HCT116 (cell line): ENCODE measurements around the gene CAPN3. TPM values are rescaled to one million over a fixed set of nuclear protein-coding genes. Genes with fewer than 3 reads are reported as not detected.

Source experiments
- ATAC-seq: fragments of 200-7000 bp; cut with Tn5 transposase; 2 replicates; pipeline ENCODE4 v1.9.1; 2020; ENCODE audit warnings: mild to moderate bottlenecking, moderate library complexity
- BruUV-seq: library from RNA; stranded (reverse); fragments of 400-500 nt; replicated peaks from 2 replicates; lab custom pipeline; 2021; lab: Mats Ljungman, UMichigan
- CTCF ChIA-PET: fragments of 300-600 bp; sonication (Branson Sonifier 250); formaldehyde crosslinking; loops from one replicate; lab custom pipeline; 2021; ENCODE audit warnings: antibody characterized with exemption; lab: Charles Lee
- POLR2A ChIA-PET: fragments of 300-600, 350-600 bp; sonication (Branson Sonifier 250); formaldehyde crosslinking; loops from one replicate; lab custom pipeline; 2021; ENCODE audit warnings: antibody characterized with exemption; lab: Charles Lee
- RAD21 ChIA-PET, 2 experiments: fragments of 300-600 bp; sonication (Branson Sonifier 250); formaldehyde crosslinking; loops; one replicate each; lab custom pipeline; 2023; ENCODE audit warnings: low total read pairs in 2 of 2; ENCODE audit not compliant: uncharacterized antibody in 2 of 2, unreplicated experiment in 2 of 2, low non-redundant PET in 1 of 2; lab: Charles Lee
- DNase-seq: peaks from one replicate; pipeline ENCODE4 v3.0.0-alpha.2; 2010; ENCODE audit warnings: low read depth, low spot score
- H2AFZ ChIP-seq: fragments of 200-600 bp; shearing (Covaris generic), sonication (generic); 2 replicates; pipeline ENCODE4 v1.6.1; 2017; ENCODE audit warnings: low read depth, mixed run types, mixed read lengths, antibody characterized with exemption, low read length; ENCODE audit not compliant: poor library complexity, severe bottlenecking
- H3K27ac ChIP-seq: 2 replicates; pipeline ENCODE4 v1.5.1; 2012; ENCODE audit warnings: low read depth, low read length
- H3K27me3 ChIP-seq: fragments of 200-600 bp; sonication (generic); 2 replicates; pipeline ENCODE4 v1.6.1; 2016; ENCODE audit warnings: mixed run types, low read length, mixed read lengths; ENCODE audit not compliant: insufficient read depth
- H3K36me3 ChIP-seq, 2 experiments: fragments of 200-500 bp in 1 of 2; fragments of 200-600 bp in 1 of 2; sonication (Bioruptor generic) in 1 of 2; sonication (generic) in 1 of 2; 2 replicates each; pipeline versions ENCODE4 v1.5.1 to v1.6.1; 2014 to 2016; ENCODE audit warnings: low read length in 2 of 2, inconsistent platforms in 1 of 2, mixed read lengths in 1 of 2, mixed run types in 1 of 2; ENCODE audit not compliant: insufficient read depth in 2 of 2, control insufficient read depth in 1 of 2
- H3K4me1 ChIP-seq, 2 experiments: fragments of 200-600 bp in 1 of 2; sonication (generic) in 1 of 2; 2 replicates each; pipeline versions ENCODE4 v1.5.1 to v1.6.1; 2012 to 2017; ENCODE audit warnings: low read length in 2 of 2, inconsistent platforms in 1 of 2, mild to moderate bottlenecking in 1 of 2, mixed read lengths in 1 of 2, mixed run types in 1 of 2, moderate library complexity in 1 of 2; ENCODE audit not compliant: insufficient read depth in 2 of 2, control insufficient read depth in 1 of 2
- H3K4me2 ChIP-seq: fragments of 200-600 bp; sonication (generic); 2 replicates; pipeline ENCODE4 v1.6.1; 2017; ENCODE audit warnings: mixed run types, low read length, mixed read lengths
- H3K4me3 ChIP-seq, 2 experiments: fragments of 200-600 bp in 1 of 2; sonication (generic) in 1 of 2; replicated peaks in 1 of 2; 2 replicates each; pipeline ENCODE4 v1.5.1; 2011 to 2016; ENCODE audit warnings: low read length in 2 of 2, control low read depth in 1 of 2, low read depth in 1 of 2, mild to moderate bottlenecking in 1 of 2, mixed read lengths in 1 of 2, mixed run types in 1 of 2
- H3K79me2 ChIP-seq: fragments of 200-600 bp; sonication (generic); 2 replicates; pipeline ENCODE4 v1.6.1; 2017; ENCODE audit warnings: mild to moderate bottlenecking, mixed run types, low read length, moderate library complexity, mixed read lengths; ENCODE audit not compliant: insufficient read depth
- H3K9ac ChIP-seq: fragments of 200-600 bp; sonication (generic); 2 replicates; pipeline ENCODE4 v1.6.1; 2016; ENCODE audit warnings: low read length, mixed read lengths
- H3K9me2 ChIP-seq: fragments of 200-600 bp; sonication (generic), shearing (Covaris generic); 2 replicates; pipeline ENCODE4 v1.6.1; 2017; ENCODE audit warnings: mixed run types, mild to moderate bottlenecking, moderate library complexity; ENCODE audit not compliant: insufficient read depth
- H3K9me3 ChIP-seq, 2 experiments: fragments of 200-500 bp in 1 of 2; fragments of 200-600 bp in 1 of 2; sonication (Bioruptor generic) in 1 of 2; sonication (generic) in 1 of 2; 2 replicates each; pipeline ENCODE4 v1.6.1; 2014 to 2017; ENCODE audit warnings: low read length in 2 of 2, mixed read lengths in 2 of 2, inconsistent platforms in 1 of 2, low read depth in 1 of 2, mild to moderate bottlenecking in 1 of 2, mixed run types in 1 of 2, moderate library complexity in 1 of 2; ENCODE audit not compliant: control insufficient read depth in 1 of 2, insufficient read depth in 1 of 2
- H4K20me1 ChIP-seq: fragments of 200-600 bp; sonication (generic), shearing (Covaris generic); 2 replicates; pipeline ENCODE4 v1.6.1; 2017; ENCODE audit warnings: mixed run types, mild to moderate bottlenecking, moderate library complexity; ENCODE audit not compliant: insufficient read depth
- ELF1 ChIP-seq: IDR thresholded peaks from 2 replicates; pipeline ENCODE4 v1.6.1; 2012; ENCODE audit warnings: low read depth, borderline replicate concordance
- EZH2 ChIP-seq: fragments of 200-600 bp; sonication (generic); IDR thresholded peaks from 2 replicates; pipeline ENCODE4 v1.6.1; 2017; ENCODE audit warnings: antibody characterized with exemption, mixed run types
- RAD21 ChIP-seq: IDR thresholded peaks from 2 replicates; pipeline ENCODE4 v1.6.1; 2012; ENCODE audit warnings: low read depth, mild to moderate bottlenecking
- SP1 ChIP-seq: IDR thresholded peaks from 2 replicates; pipeline ENCODE4 v1.6.1; 2012; ENCODE audit warnings: low read depth
- SRF ChIP-seq: IDR thresholded peaks from 2 replicates; pipeline ENCODE4 v1.6.1; 2012; ENCODE audit warnings: low read depth
- intact Hi-C: fragments of 100-400 bp; cut with micrococcal nuclease; formaldehyde crosslinking; loops from 2 replicates; pipeline ENCODE4 v1.10.0; 2022
- total RNA-seq: library from RNA; stranded (reverse); gene quantifications from one replicate; pipeline ENCODE4 v1.2.1, GENCODE V29; 2021; ENCODE audit not compliant: unreplicated experiment
- TF ChIP-seq, protein P1 (sequence below): IDR thresholded peaks from 2 replicates; pipeline ENCODE4 v1.6.1; 2012; ENCODE audit warnings: low read depth
- TF ChIP-seq, protein P2 (sequence below): IDR thresholded peaks from 2 replicates; pipeline ENCODE4 v1.6.1; 2011; ENCODE audit warnings: mild to moderate bottlenecking, low read length, moderate library complexity; ENCODE audit not compliant: insufficient replicate concordance; ENCODE audit errors: extremely low read depth

CAPN3 gene
- total RNA-seq, 1 experiment from 2014 or later, result 1.8 TPM

DNA sequence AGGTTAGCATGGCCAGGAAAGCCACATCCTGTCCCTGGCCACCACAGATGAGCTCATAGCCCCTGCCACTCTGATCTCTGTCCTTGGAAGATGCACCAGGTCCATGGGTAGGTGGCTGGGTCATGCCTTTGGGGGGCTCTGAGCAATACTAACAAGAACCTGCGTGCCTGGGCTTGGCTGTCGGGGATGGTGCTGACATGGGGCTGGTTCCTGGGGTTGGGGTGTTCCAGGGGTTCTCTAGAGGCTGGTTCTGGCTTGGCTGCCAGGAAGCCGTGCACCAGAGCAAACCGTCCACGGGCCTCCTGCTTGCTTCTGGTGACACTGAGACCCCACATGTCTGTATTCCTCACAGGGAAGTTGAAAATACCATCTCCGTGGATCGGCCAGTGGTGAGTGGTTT lies 44.1 kb downstream of the CAPN3 start:
- no peaks in the 10 kb centered on the region for H3K9me3 ChIP-seq
- no TSS peak for BruUV-seq
- H3K9me2 ChIP-seq, result no peaks in the 10 kb centered on the region
- TF ChIP-seq, protein P1, sequence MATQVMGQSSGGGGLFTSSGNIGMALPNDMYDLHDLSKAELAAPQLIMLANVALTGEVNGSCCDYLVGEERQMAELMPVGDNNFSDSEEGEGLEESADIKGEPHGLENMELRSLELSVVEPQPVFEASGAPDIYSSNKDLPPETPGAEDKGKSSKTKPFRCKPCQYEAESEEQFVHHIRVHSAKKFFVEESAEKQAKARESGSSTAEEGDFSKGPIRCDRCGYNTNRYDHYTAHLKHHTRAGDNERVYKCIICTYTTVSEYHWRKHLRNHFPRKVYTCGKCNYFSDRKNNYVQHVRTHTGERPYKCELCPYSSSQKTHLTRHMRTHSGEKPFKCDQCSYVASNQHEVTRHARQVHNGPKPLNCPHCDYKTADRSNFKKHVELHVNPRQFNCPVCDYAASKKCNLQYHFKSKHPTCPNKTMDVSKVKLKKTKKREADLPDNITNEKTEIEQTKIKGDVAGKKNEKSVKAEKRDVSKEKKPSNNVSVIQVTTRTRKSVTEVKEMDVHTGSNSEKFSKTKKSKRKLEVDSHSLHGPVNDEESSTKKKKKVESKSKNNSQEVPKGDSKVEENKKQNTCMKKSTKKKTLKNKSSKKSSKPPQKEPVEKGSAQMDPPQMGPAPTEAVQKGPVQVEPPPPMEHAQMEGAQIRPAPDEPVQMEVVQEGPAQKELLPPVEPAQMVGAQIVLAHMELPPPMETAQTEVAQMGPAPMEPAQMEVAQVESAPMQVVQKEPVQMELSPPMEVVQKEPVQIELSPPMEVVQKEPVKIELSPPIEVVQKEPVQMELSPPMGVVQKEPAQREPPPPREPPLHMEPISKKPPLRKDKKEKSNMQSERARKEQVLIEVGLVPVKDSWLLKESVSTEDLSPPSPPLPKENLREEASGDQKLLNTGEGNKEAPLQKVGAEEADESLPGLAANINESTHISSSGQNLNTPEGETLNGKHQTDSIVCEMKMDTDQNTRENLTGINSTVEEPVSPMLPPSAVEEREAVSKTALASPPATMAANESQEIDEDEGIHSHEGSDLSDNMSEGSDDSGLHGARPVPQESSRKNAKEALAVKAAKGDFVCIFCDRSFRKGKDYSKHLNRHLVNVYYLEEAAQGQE, result no peak
- no peak for TF ChIP-seq SP1
- no peak for TF ChIP-seq SRF
- TF ChIP-seq RAD21, result no peak
- TF ChIP-seq, protein P2, sequence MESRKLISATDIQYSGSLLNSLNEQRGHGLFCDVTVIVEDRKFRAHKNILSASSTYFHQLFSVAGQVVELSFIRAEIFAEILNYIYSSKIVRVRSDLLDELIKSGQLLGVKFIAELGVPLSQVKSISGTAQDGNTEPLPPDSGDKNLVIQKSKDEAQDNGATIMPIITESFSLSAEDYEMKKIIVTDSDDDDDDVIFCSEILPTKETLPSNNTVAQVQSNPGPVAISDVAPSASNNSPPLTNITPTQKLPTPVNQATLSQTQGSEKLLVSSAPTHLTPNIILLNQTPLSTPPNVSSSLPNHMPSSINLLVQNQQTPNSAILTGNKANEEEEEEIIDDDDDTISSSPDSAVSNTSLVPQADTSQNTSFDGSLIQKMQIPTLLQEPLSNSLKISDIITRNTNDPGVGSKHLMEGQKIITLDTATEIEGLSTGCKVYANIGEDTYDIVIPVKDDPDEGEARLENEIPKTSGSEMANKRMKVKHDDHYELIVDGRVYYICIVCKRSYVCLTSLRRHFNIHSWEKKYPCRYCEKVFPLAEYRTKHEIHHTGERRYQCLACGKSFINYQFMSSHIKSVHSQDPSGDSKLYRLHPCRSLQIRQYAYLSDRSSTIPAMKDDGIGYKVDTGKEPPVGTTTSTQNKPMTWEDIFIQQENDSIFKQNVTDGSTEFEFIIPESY, result no peak
- TF ChIP-seq EZH2, result no peak
- TF ChIP-seq ELF1, result no peak
- TF ChIP-seq, all 23 proteins: peak for 0
- Histone ChIP-seq H3K27me3 (no peaks in the 10 kb centered on the region), H3K4me2 (no peak overlapping the region), H2AFZ (no peak overlapping the region), H3K36me3 (no peaks in the 10 kb centered on the region), H4K20me1 (no peaks in the 10 kb centered on the region), H3K9ac (no peak overlapping the region), H3K27ac (no peak overlapping the region), H3K4me3 (no peak overlapping the region), H3K79me2 (no peaks in the 10 kb centered on the region), H3K4me1 (peaks cover 0 to 18% of the 10 kb centered on the region in 2 experiments; a peak in 2 of 4 replicates)
- ChIA-PET CTCF (no interaction called here), RAD21 (no interaction called here), POLR2A (no interaction called here)
- intact Hi-C loops, result no loop called here
- ATAC-seq (no peak), DNase-seq (no peak)
